OCI-LY7 (cell line): ENCODE results near the gene DLGAP1. TPM values are rescaled to one million over a fixed set of nuclear protein-coding genes. Genes with fewer than 3 reads are reported as not detected.

ENCODE experiments used
- BruUV-seq: library from RNA; stranded (reverse); fragments of 400-500 nt; replicated peaks from 2 replicates; lab custom pipeline; 2021; lab: Mats Ljungman, UMichigan
- CTCF ChIA-PET: fragments of 300-600 bp; sonication (Branson Sonifier 250); formaldehyde crosslinking; loops from one replicate; lab custom pipeline; 2022; ENCODE audit warnings: antibody characterized with exemption; ENCODE audit not compliant: unreplicated experiment; lab: Charles Lee
- POLR2A ChIA-PET: fragments of 300-600 bp; sonication (Branson Sonifier 250); formaldehyde crosslinking; loops from one replicate; lab custom pipeline; 2022; ENCODE audit warnings: antibody characterized with exemption; lab: Charles Lee
- DNase-seq: peaks from one replicate; pipeline ENCODE4 v3.0.0-alpha.2; 2015; ENCODE audit warnings: low spot score
- H2AFZ ChIP-seq: fragments of 200-600 bp; sonication (generic), shearing (Covaris generic); 2 replicates; pipeline ENCODE4 v1.6.1; 2014; ENCODE audit warnings: mild to moderate bottlenecking, antibody characterized with exemption, low read length, moderate library complexity
- H3K27ac ChIP-seq: fragments of 200-600 bp; sonication (generic); 2 replicates; pipeline ENCODE4 v1.5.1; 2014; ENCODE audit warnings: mixed run types, low read depth, mild to moderate bottlenecking, moderate library complexity, low read length, inconsistent platforms; ENCODE audit not compliant: poor library complexity, severe bottlenecking
- H3K36me3 ChIP-seq: fragments of 200-600 bp; sonication (generic); 2 replicates; pipeline ENCODE4 v1.6.1; 2014; ENCODE audit warnings: mild to moderate bottlenecking, antibody characterized with exemption, low read length, moderate library complexity, mixed read lengths; ENCODE audit not compliant: insufficient read depth
- H3K4me1 ChIP-seq: fragments of 200-600 bp; sonication (generic); 2 replicates; pipeline ENCODE4 v1.5.1; 2014; ENCODE audit warnings: mild to moderate bottlenecking, low read length; ENCODE audit not compliant: insufficient read depth, poor library complexity, severe bottlenecking
- H3K4me2 ChIP-seq: fragments of 200-600 bp; sonication (generic); 2 replicates; pipeline ENCODE4 v1.6.1; 2014; ENCODE audit warnings: mild to moderate bottlenecking, low read length
- H3K4me3 ChIP-seq: fragments of 200-600 bp; sonication (generic); 2 replicates; pipeline ENCODE4 v1.5.1; 2014; ENCODE audit warnings: mild to moderate bottlenecking, low read depth, low read length; ENCODE audit not compliant: poor library complexity, severe bottlenecking
- H3K79me2 ChIP-seq: fragments of 200-600 bp; sonication (generic); 2 replicates; pipeline ENCODE4 v1.6.1; 2016; ENCODE audit warnings: low read depth, mild to moderate bottlenecking, low read length, moderate library complexity, mixed read lengths; ENCODE audit not compliant: insufficient read depth
- H3K9me2 ChIP-seq: fragments of 200-600 bp; sonication (generic); 2 replicates; pipeline ENCODE4 v1.6.1; 2016; ENCODE audit warnings: mild to moderate bottlenecking, low read length, mixed read lengths; ENCODE audit not compliant: insufficient read depth
- H3K9me3 ChIP-seq: fragments of 200-600 bp; sonication (generic); 2 replicates; pipeline ENCODE4 v1.6.1; 2014; ENCODE audit warnings: mild to moderate bottlenecking, mixed run types, low read length, mixed read lengths
- H4K20me1 ChIP-seq: fragments of 200-600 bp; sonication (generic); 2 replicates; pipeline ENCODE4 v1.6.1; 2014; ENCODE audit warnings: mild to moderate bottlenecking, antibody characterized with exemption, low read length, moderate library complexity, mixed read lengths; ENCODE audit not compliant: insufficient read depth
- EZH2phosphoT487 ChIP-seq: fragments of 200-600 bp; sonication (generic); IDR thresholded peaks from 2 replicates; pipeline ENCODE4 v1.6.1; 2018; ENCODE audit warnings: low read depth, borderline replicate concordance, mild to moderate bottlenecking, mixed run types, antibody characterized with exemption, low read length, moderate library complexity, mixed read lengths
- intact Hi-C: fragments of 100-400 bp; cut with micrococcal nuclease; formaldehyde crosslinking; loops from one replicate; pipeline ENCODE4 v1.10.0; 2022; ENCODE audit not compliant: unreplicated experiment
- total RNA-seq, 2 experiments: library from RNA; depleted of rRNA in 1 of 2; stranded (reverse); fragments of >200 nt in 1 of 2; shearing (Covaris generic) in 1 of 2; gene quantifications; 2 replicates each; pipeline ENCODE4 v1.2.3, GENCODE V29; 2014 to 2022
- TF ChIP-seq, protein P1 (sequence below): fragments of 200-600 bp; sonication (generic); conservative IDR thresholded peaks from 2 replicates; pipeline ENCODE4 v1.5.1; 2014; ENCODE audit warnings: mild to moderate bottlenecking, antibody characterized with exemption, low read length, moderate library complexity, mixed read lengths

The DLGAP1 gene
- total RNA-seq, 2 experiments from 2014 or later: 0.22 TPM; not detected in 1

DNA sequence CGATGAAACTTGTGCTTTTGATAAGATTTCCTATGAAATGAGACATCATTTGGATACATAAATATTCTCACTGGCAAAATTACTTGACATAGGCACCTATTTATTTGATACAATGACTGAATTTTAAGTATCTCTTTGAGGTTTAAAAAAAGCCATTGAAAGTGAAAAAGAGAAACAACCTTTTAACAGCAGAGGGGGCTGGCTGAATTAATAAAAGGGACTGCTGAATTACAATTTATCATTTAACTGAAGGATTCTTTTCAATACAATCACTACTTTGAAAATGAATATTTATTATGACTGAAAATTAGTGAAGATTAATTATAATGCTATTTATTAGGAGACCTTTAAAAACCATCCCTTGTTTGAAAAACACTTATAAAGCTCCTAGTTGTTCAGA is 335.3 kb downstream of the DLGAP1 start:
- POLR2A ChIA-PET: no interaction called here
- intact Hi-C loops: loop anchor here (10.0 kb wide), 1 partner anchor 405 kb away; no protein-coding TSS in a partner anchor
- Histone ChIP-seq H2AFZ (no peak overlapping the region), H3K4me1 (no peaks in the 10 kb centered on the region), H3K4me3 (no peak overlapping the region), H3K36me3 (no peaks in the 10 kb centered on the region), H3K27ac (no peak overlapping the region), H3K79me2 (no peaks in the 10 kb centered on the region), H3K4me2 (no peak overlapping the region), H4K20me1 (no peaks in the 10 kb centered on the region), H3K9me2 (no peaks in the 10 kb centered on the region), H3K9me3 (no peaks in the 10 kb centered on the region)
- no TSS peak for BruUV-seq
- TF ChIP-seq EZH2phosphoT487: no peak
- TF ChIP-seq, protein P1, sequence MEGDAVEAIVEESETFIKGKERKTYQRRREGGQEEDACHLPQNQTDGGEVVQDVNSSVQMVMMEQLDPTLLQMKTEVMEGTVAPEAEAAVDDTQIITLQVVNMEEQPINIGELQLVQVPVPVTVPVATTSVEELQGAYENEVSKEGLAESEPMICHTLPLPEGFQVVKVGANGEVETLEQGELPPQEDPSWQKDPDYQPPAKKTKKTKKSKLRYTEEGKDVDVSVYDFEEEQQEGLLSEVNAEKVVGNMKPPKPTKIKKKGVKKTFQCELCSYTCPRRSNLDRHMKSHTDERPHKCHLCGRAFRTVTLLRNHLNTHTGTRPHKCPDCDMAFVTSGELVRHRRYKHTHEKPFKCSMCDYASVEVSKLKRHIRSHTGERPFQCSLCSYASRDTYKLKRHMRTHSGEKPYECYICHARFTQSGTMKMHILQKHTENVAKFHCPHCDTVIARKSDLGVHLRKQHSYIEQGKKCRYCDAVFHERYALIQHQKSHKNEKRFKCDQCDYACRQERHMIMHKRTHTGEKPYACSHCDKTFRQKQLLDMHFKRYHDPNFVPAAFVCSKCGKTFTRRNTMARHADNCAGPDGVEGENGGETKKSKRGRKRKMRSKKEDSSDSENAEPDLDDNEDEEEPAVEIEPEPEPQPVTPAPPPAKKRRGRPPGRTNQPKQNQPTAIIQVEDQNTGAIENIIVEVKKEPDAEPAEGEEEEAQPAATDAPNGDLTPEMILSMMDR: peak; percentile 53
- no peak for DNase-seq
- CTCF ChIA-PET: interaction anchor here (0.7 kb wide), 1 partner anchor 13 kb away, joined by 3 read pairs; no protein-coding TSS in a partner anchor

- H3K36me3 ChIP-seq: no peaks in the 10 kb centered on the region
- H4K20me1 ChIP-seq: no peaks in the 10 kb centered on the region
- no peak for TF ChIP-seq EZH2phosphoT487
- no peak overlapping the region for H2AFZ ChIP-seq
- intact Hi-C loops: no loop called here
- no peak overlapping the region for H3K4me2 ChIP-seq
- H3K4me3 ChIP-seq: no peak overlapping the region
- ChIA-PET CTCF (interaction anchor here (0.7 kb wide), 1 partner anchor 12 kb away, joined by 3 read pairs; no protein-coding TSS in a partner anchor), POLR2A (no interaction called here)
- H3K9me2 ChIP-seq: no peaks in the 10 kb centered on the region
- no TSS peak for BruUV-seq
- no peaks in the 10 kb centered on the region for H3K79me2 ChIP-seq
- H3K9me3 ChIP-seq: no peaks in the 10 kb centered on the region
- no peaks in the 10 kb centered on the region for H3K4me1 ChIP-seq
- no peak for DNase-seq
- no peak overlapping the region for H3K27ac ChIP-seq
Measured at GRCh38 chr18:4119127-4119648, 335.9 kb downstream of the DLGAP1 start.

DNA sequence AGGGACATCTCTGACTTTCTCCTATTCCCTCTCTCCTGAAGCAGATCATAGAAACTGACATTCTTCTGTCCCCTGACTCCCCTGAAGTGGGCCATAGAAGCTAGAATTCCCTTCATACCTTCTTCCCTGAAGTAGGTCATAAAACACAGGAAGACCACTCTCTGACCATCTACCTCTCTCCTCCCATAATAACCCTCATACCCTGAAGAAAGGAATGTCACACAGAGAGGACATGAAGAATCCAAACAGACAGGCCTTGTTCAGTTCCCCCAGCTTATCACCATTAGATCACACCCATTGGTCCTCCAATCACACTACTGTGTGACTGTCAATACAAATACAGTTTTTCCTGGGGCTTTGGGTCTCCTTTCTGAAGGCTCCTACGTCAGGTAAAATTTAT is 347.1 kb downstream of the DLGAP1 start:
- CTCF ChIA-PET: no interaction called here
- no TSS peak for BruUV-seq
- H3K36me3 ChIP-seq: no peaks in the 10 kb centered on the region
- H3K9me2 ChIP-seq: no peaks in the 10 kb centered on the region
- no peak overlapping the region for H3K4me3 ChIP-seq
- DNase-seq: no peak
- H3K9me3 ChIP-seq: no peaks in the 10 kb centered on the region
- H4K20me1 ChIP-seq: no peaks in the 10 kb centered on the region
- intact Hi-C loops: loop anchor here (5.0 to 10.0 kb wide), 3 partner anchors 63 to 917 kb away; no protein-coding TSS in a partner anchor
- no peak overlapping the region for H2AFZ ChIP-seq
- no peak overlapping the region for H3K4me2 ChIP-seq
- no peaks in the 10 kb centered on the region for H3K79me2 ChIP-seq
- no peaks in the 10 kb centered on the region for H3K4me1 ChIP-seq
- TF ChIP-seq EZH2phosphoT487: no peak
- TF ChIP-seq, protein P1: no peak
- H3K27ac ChIP-seq: no peak overlapping the region
- POLR2A ChIA-PET: interaction anchor here (1.0 to 1.2 kb wide), 3 partner anchors 9 to 394 kb away, joined by 3 to 4 read pairs (median 3); no protein-coding TSS in a partner anchor
